ENCODE measurements around the gene LRRC4B. TPM values are rescaled to one million over a fixed set of nuclear protein-coding genes. Genes with fewer than 3 reads are reported as not detected.
A peak's percentile ranks its signal among the peaks of the same experiment; 100 is the strongest.

Gene LRRC4B
- total and polyA plus RNA-seq, 2 of the 13 experiments (the other 11 are each of a cell fraction or from before 2014, with no cell fraction given) = not detected

- TF ChIP-seq GRHL1 (CRISPR knock-in tag; conservative IDR thresholded peaks at IDR 0.05) (no peak), SRSF4 (IDR thresholded peaks at IDR 0.05; ENCODE audit: low read depth, low read length, poor library complexity, severe bottlenecking) (no peak), PHB2 (IDR thresholded peaks at IDR 0.05; ENCODE audit: partially characterized antibody) (no peak), NRL (CRISPR knock-in tag; IDR thresholded peaks at IDR 0.05; ENCODE audit: borderline replicate concordance) (no peak), CTCF (CRISPR knock-in tag; IDR thresholded peaks at IDR 0.05) (peak; percentile 56), SOX6 (IDR thresholded peaks at IDR 0.05) (no peak), SOX6 (CRISPR knock-in tag; IDR thresholded peaks at IDR 0.05) (0 out of 2 replicates have a peak, but pooled peaks have one; percentile 25), XRCC5 (optimal IDR thresholded peaks at IDR 0.05; ENCODE audit: low read length) (peak; percentile 48), ZNF263 (CRISPR knock-in tag; IDR thresholded peaks at IDR 0.05) (peak; percentile 33; the same call in 1 of the 2 replicates), TP53 (CRISPR knock-in tag; conservative IDR thresholded peaks at IDR 0.05) (no peak), ZMYM4 (CRISPR knock-in tag; IDR thresholded peaks at IDR 0.05) (no peak), RXRA (CRISPR knock-in tag; IDR thresholded peaks at IDR 0.05) (peak; percentile 46; the same call in 1 of the 2 replicates), SKI (IDR thresholded peaks at IDR 0.05; ENCODE audit: partially characterized antibody) (peak; percentile 72), PRDM15 (CRISPR knock-in tag; IDR thresholded peaks at IDR 0.05) (no peak), FOXO4 (CRISPR knock-in tag; conservative IDR thresholded peaks at IDR 0.05) (no peak), HOXA3 (CRISPR knock-in tag; IDR thresholded peaks at IDR 0.05) (no peak), REL (CRISPR knock-in tag; conservative IDR thresholded peaks at IDR 0.05) (no peak), KLF12 (CRISPR knock-in tag; IDR thresholded peaks at IDR 0.05; ENCODE audit: borderline replicate concordance) (no peak), SOX13 (IDR thresholded peaks at IDR 0.05) (no peak), SOX13 (CRISPR knock-in tag; conservative IDR thresholded peaks at IDR 0.05 in 1 of 2, IDR thresholded peaks at IDR 0.05 in 1 of 2) (peak in 1 of 2 experiments; percentile 54; a peak in 2 of 4 replicates), SOX5 (CRISPR knock-in tag; IDR thresholded peaks at IDR 0.05; ENCODE audit: borderline replicate concordance) (0 out of 2 replicates have a peak, but pooled peaks have one; percentile 28), BRD4 (CRISPR knock-in tag; IDR thresholded peaks at IDR 0.05) (no peak)
Observed at GRCh38 chr19:50496189-50497021, 71.8 kb downstream of the LRRC4B start (continued).

Measured in HepG2 (cell line).